HuH-7 (cell line): ENCODE data around the gene OMA1.

Experiments
- DNase-seq: peaks from one replicate; pipeline ENCODE4 v3.0.0; 2011; ENCODE audit warnings: low spot score

OMA1 gene

GRCh38 chr1:58457023-58457635 lies 89.4 kb downstream of the OMA1 start:
- no peak for DNase-seq

- DNase-seq: no peak
Observed at GRCh38 chr1:58456470-58456869, 90.1 kb downstream of the OMA1 start.

- DNase-seq: no peak
Observed at GRCh38 chr1:58454807-58455206, 91.7 kb downstream of the OMA1 start.

GRCh38 chr1:58454385-58454784 lies 92.1 kb downstream of the OMA1 start:
- DNase-seq: no peak

- DNase-seq: no peak
Observed at GRCh38 chr1:58451560-58452191, 94.8 kb downstream of the OMA1 start.

GRCh38 chr1:58447886-58448285 lies 98.6 kb downstream of the OMA1 start:
- DNase-seq: no peak

- no peak for DNase-seq
Observed at GRCh38 chr1:58447042-58447441, 99.5 kb downstream of the OMA1 start.

GRCh38 chr1:58446368-58446767 lies 100.2 kb downstream of the OMA1 start:
- DNase-seq: no peak

- DNase-seq: no peak
Observed at GRCh38 chr1:58443986-58444868, 102.3 kb downstream of the OMA1 start.

GRCh38 chr1:58442114-58442513 lies 104.4 kb downstream of the OMA1 start:
- DNase-seq: no peak

- no peak for DNase-seq
Observed at GRCh38 chr1:58441699-58442098, 104.8 kb downstream of the OMA1 start.

- no peak for DNase-seq
Observed at GRCh38 chr1:58440696-58441095, 105.8 kb downstream of the OMA1 start.

- no peak for DNase-seq
Observed at GRCh38 chr1:58439946-58440345, 106.6 kb downstream of the OMA1 start.

GRCh38 chr1:58438468-58438867 lies 108.1 kb downstream of the OMA1 start:
- DNase-seq: no peak

- DNase-seq: no peak
Observed at GRCh38 chr1:58437623-58438022, 108.9 kb downstream of the OMA1 start.

- no peak for DNase-seq
Observed at GRCh38 chr1:58436615-58437297, 109.8 kb downstream of the OMA1 start.

- no peak for DNase-seq
Observed at GRCh38 chr1:58435376-58435775, 111.2 kb downstream of the OMA1 start.

- no peak for DNase-seq
Observed at GRCh38 chr1:58434607-58435006, 111.9 kb downstream of the OMA1 start.

GRCh38 chr1:58434181-58434580 lies 112.3 kb downstream of the OMA1 start:
- DNase-seq: no peak

- no peak for DNase-seq
Observed at GRCh38 chr1:58432851-58433668, 113.5 kb downstream of the OMA1 start.

- DNase-seq: no peak
Observed at GRCh38 chr1:58431901-58432620, 114.5 kb downstream of the OMA1 start.
